Adipocyte (in vitro differentiated cells): ENCODE data around the gene AKAP3.

Source experiments
- DNase-seq: peaks from one replicate; pipeline ENCODE4 v3.0.0-alpha.2; 2015; ENCODE audit warnings: low read depth
- H3K27me3 ChIP-seq: replicated peaks from 2 replicates; pipeline ENCODE4 v1.7.0; 2013; ENCODE audit warnings: mild to moderate bottlenecking, low read length, moderate library complexity; ENCODE audit not compliant: control insufficient read depth, insufficient read depth
- H3K36me3 ChIP-seq: 2 replicates; pipeline ENCODE4 v1.7.0; 2013; ENCODE audit warnings: low read length, mild to moderate bottlenecking, moderate library complexity; ENCODE audit not compliant: control insufficient read depth, insufficient read depth, severe bottlenecking
- H3K4me1 ChIP-seq: 2 replicates; pipeline ENCODE4 v1.7.0; 2013; ENCODE audit warnings: mild to moderate bottlenecking, low read length, moderate library complexity; ENCODE audit not compliant: control insufficient read depth, insufficient read depth
- H3K4me3 ChIP-seq: 2 replicates; pipeline ENCODE4 v1.7.0; 2013; ENCODE audit warnings: mild to moderate bottlenecking, low read length, moderate library complexity
- H3K9ac ChIP-seq: 2 replicates; pipeline ENCODE4 v1.7.0; 2013; ENCODE audit warnings: mild to moderate bottlenecking, low read length, moderate library complexity
- H3K9me3 ChIP-seq: 2 replicates; pipeline ENCODE4 v1.7.0; 2013; ENCODE audit warnings: mild to moderate bottlenecking, low read length, moderate library complexity; ENCODE audit not compliant: control insufficient read depth

Gene AKAP3

DNA sequence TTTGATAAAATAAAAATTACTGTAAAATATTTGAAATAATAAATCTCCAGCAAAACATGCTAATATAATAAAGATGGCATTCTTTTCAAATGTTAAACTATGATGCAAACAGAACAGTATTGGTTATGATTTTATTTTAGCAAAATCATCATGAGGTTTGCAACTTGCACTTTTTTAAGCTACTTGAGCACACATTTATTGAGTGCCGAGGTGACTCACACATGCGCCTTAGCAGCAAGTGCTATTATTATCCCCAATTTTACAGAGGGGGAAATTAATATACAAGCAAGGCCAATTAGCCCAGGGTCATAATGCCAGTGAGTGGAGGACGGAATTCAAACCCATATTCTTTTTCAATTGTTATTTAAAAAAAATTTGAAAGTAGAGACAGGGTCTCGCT lies 79.6 kb downstream of the AKAP3 start:
- DNase-seq, result no peak
- Histone ChIP-seq H3K9me3 (no peaks in the 10 kb centered on the region), H3K36me3 (no peaks in the 10 kb centered on the region)

DNA sequence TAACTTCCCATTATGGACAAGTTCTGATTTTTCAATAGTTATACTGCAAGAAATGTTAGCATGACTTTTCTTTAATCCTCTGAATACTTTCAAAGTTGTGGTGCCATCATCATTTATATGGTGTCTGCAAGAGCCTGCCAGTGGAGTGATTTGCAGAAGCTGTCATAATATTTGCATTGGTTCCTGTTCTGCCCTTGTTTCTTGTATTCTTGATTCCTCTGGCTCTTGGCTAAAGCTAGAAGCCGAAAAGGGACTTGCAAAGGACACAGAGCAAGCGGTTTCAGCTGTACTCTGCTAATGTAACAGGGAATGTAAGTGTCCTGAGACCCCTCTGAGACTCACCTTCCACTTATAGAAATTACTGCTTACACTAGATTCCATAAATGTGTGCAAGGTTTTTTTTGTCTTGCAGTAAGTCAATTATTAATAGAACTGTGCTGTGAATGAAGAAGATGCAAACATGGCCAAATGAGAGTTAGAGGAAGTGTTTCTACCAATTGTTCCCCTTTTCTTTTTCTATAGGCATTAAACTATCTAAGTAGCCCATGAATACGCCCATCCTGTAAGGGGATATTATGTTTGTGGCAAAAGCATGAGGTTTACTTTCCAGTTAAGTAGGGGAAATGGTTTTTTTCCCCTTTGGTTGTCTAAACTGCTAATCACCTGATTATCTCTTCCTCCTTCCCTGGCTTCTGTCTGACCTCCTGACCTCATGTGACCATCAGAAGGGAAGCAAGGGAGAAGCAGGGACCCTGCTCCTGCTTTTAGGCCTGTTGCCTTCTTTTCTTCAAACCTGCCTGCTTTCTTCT lies 81.6 kb downstream of the AKAP3 start:
- Histone ChIP-seq H3K9me3 (no peaks in the 10 kb centered on the region), H3K27me3 (peaks cover 12% of the 10 kb centered on the region), H3K4me3 (no peak overlapping the region), H3K9ac (no peak overlapping the region), H3K36me3 (no peaks in the 10 kb centered on the region), H3K4me1 (no peaks in the 10 kb centered on the region)
- no peak for DNase-seq

More for the DNA sequence above, 79.6 kb downstream of the AKAP3 start:
- H3K27me3 ChIP-seq, result peaks cover 4% of the 10 kb centered on the region
- no peak overlapping the region for H3K4me3 ChIP-seq
- H3K4me1 ChIP-seq, result no peaks in the 10 kb centered on the region
- H3K9ac ChIP-seq, result no peak overlapping the region

DNA sequence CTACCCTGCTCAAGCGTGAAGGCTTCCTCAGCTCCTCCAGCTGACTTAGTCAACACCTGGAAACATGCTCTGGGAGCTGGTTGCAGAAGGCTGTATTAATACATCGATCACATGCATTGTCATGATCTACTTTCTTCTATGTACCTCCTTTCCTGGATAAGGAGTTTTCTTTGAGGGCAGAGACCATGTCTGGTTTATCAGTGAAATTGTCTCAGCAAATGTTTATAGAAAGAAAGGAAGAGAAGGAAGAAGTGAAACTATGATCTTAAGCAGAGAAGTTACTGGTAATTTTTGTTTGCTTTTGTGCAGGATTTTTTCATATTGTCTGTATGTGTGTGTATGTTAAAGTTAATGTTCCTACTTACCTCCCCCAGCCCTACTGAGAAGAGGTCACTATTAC lies 82.4 kb downstream of the AKAP3 start:
- Histone ChIP-seq H3K4me1 (no peaks in the 10 kb centered on the region), H3K9ac (no peak overlapping the region), H3K9me3 (no peaks in the 10 kb centered on the region), H3K4me3 (no peak overlapping the region), H3K27me3 (peaks cover 12% of the 10 kb centered on the region), H3K36me3 (no peaks in the 10 kb centered on the region)
- DNase-seq, result no peak
